Spleen (tissue), 11 donors: Measurements from ENCODE around the gene PSMD10. TPM values are rescaled to one million over a fixed set of nuclear protein-coding genes. Genes with fewer than 3 reads are reported as not detected.

Source experiments
- DNase-seq: peaks from one replicate; pipeline ENCODE4 v3.0.0-alpha.2; 2020
- H3K27ac ChIP-seq, 8 donors: fragments of 200-600 bp; sonication (generic) in 7 of 8; 1 replicate in 4 of 8; 2 replicates in 4 of 8; pipeline versions ENCODE4 v1.5.0 to v1.8.0; 2016 to 2021; ENCODE audit warnings: inconsistent platforms in 4 of 8, mild to moderate bottlenecking in 4 of 8, moderate library complexity in 1 of 8
- H3K27me3 ChIP-seq, 7 donors: fragments of 200-600 bp; sonication (generic) in 6 of 7; replicated peaks in 1 of 7; 1 replicate in 4 of 7; 2 replicates in 3 of 7; pipeline versions ENCODE4 v1.5.0 to v1.8.0; 2016 to 2021; ENCODE audit warnings: inconsistent platforms in 3 of 7, mild to moderate bottlenecking in 1 of 7
- H3K36me3 ChIP-seq, 6 donors: fragments of 200-600 bp; sonication (generic) in 5 of 6; 1 replicate in 4 of 6; 2 replicates in 2 of 6; pipeline versions ENCODE4 v1.5.0 to v1.8.0; 2016 to 2021; ENCODE audit warnings: inconsistent platforms in 2 of 6
- H3K4me1 ChIP-seq, 6 donors: fragments of 200-600 bp; sonication (generic) in 5 of 6; 1 replicate in 3 of 6; 2 replicates in 3 of 6; pipeline versions ENCODE4 v1.5.0 to v1.8.0; 2016 to 2021; ENCODE audit warnings: inconsistent platforms in 3 of 6
- H3K4me3 ChIP-seq, 8 donors: fragments of 200-600 bp; sonication (generic) in 7 of 8; 1 replicate in 4 of 8; 2 replicates in 4 of 8; pipeline versions ENCODE4 v1.5.0 to v1.8.0; 2016 to 2021; ENCODE audit warnings: inconsistent platforms in 4 of 8, mild to moderate bottlenecking in 4 of 8, moderate library complexity in 2 of 8
- H3K9me3 ChIP-seq, 8 donors: fragments of 200-600 bp; sonication (generic) in 7 of 8; 1 replicate in 4 of 8; 2 replicates in 4 of 8; pipeline versions ENCODE4 v1.5.0 to v1.8.0; 2016 to 2021; ENCODE audit warnings: inconsistent platforms in 4 of 8
- CTCF ChIP-seq, 11 experiments: fragments of 200-600 bp in 7 of 11; fragments of 450-650 bp in 4 of 11; sonication (generic) in 4 of 11; IDR thresholded peaks in 8 of 11; conservative IDR thresholded peaks in 3 of 11; 1 replicate in 7 of 11; 2 replicates in 4 of 11; pipeline versions ENCODE4 v1.4.0 to v1.8.0; 2016 to 2021; ENCODE audit warnings: antibody characterized with exemption in 11 of 11, inconsistent platforms in 4 of 11, mild to moderate bottlenecking in 1 of 11
- POLR2A ChIP-seq, 3 donors: fragments of 450-650 bp; IDR thresholded peaks; one replicate each; pipeline ENCODE4 v1.5.1; 2017; ENCODE audit warnings: antibody characterized with exemption in 3 of 3, mild to moderate bottlenecking in 1 of 3
- POLR2AphosphoS5 ChIP-seq, 3 donors: sonication (generic); formaldehyde crosslinking; IDR thresholded peaks; one replicate each; pipeline ENCODE4 v1.5.1; 2017; ENCODE audit warnings: antibody characterized with exemption in 3 of 3
- WGBS, 5 donors: extraction: QIAGEN DNeasy Blood & Tissue Kit in 3 of 5; methylation state at CpG; one replicate each; pipeline versions ENCODE4 v1.1.5 to v1.1.7; 2013 to 2018; 5-methylcytosine and 5-hydroxymethylcytosine counted together
- intact Hi-C: fragments of 100-400 bp; cut with DNase I; formaldehyde crosslinking; loops from one replicate; pipeline ENCODE4 v1.15.0; 2023; ENCODE audit warnings: low total_unique reads
- polyA plus RNA-seq, 3 donors: library from polyadenylated mRNA; stranded (reverse); fragments of 200-250 nt; gene quantifications; one replicate each; pipeline ENCODE4 v1.2.1, GENCODE V29; 2013
- total RNA-seq, 7 donors: library from RNA; depleted of rRNA in 3 of 7; stranded (reverse); fragments of >200 nt in 3 of 7; fragmentation: NEBNext Ultra II Directional in 4 of 7; extraction: Animal tissue kit (Norgen Biotek cat#: 25700) in 4 of 7; gene quantifications; one replicate each; pipeline versions ENCODE4 v1.1.0 to v1.2.1, GENCODE V29; 2016 to 2021
- donor health status: healthy with polysubstance abuse.
- donor health status: DM: no; HTN: no; CAD: no; lungs with moderate emphysema.
- donor health status: DM: no; HTN: no; CAD: no.
- donor health status: Bipolar disorder and iron deficiency.
- donor health status: healthy.
- donor health status: DM: no; HTN: no; CAD: no.
- donor health status: DM: yes; HTN: yes; CAD: no.

PSMD10 gene
- total and polyA plus RNA-seq, 10 donors, result 26.7 to 41.2 (median 30.6) TPM

GRCh38 chrX:108132876-108133275 lies 41.5 kb upstream of the PSMD10 start:
- TF ChIP-seq POLR2AphosphoS5 (IDR thresholded peaks at IDR 0.05) (no peak), POLR2A (IDR thresholded peaks at IDR 0.05) (no peak), CTCF (IDR thresholded peaks at IDR 0.05 in 8 of 11, conservative IDR thresholded peaks at IDR 0.05 in 3 of 11) (no peak)
- Histone ChIP-seq H3K4me1 (no peaks in the 10 kb centered on the region), H3K27me3 (no peaks in the 10 kb centered on the region), H3K9me3 (no peaks in the 10 kb centered on the region), H3K27ac (no peak overlapping the region), H3K4me3 (no peak overlapping the region), H3K36me3 (peaks cover 0 to 84% (median 4%) of the 10 kb centered on the region in 6 donors)
- WGBS, 5 donors, result 83 to 98% (median 92%) methylated on average over 2 of the region's 2 CpGs
- no peak for DNase-seq
- intact Hi-C loops, result no loop called here

- intact Hi-C loops, result no loop called here
- Histone ChIP-seq H3K9me3 (no peaks in the 10 kb centered on the region), H3K36me3 (peaks cover 0 to 84% (median 4%) of the 10 kb centered on the region in 6 donors), H3K4me3 (no peak overlapping the region), H3K27ac (no peak overlapping the region), H3K27me3 (no peaks in the 10 kb centered on the region), H3K4me1 (no peaks in the 10 kb centered on the region)
- TF ChIP-seq POLR2AphosphoS5 (IDR thresholded peaks at IDR 0.05), result no peak
- TF ChIP-seq POLR2A (IDR thresholded peaks at IDR 0.05), result no peak
- TF ChIP-seq CTCF (IDR thresholded peaks at IDR 0.05 in 8 of 11, conservative IDR thresholded peaks at IDR 0.05 in 3 of 11), result no peak
- no peak for DNase-seq
- WGBS, 5 donors, result 82 to 98% (median 92%) methylated on average over 8 of the region's 8 CpGs
These were observed 40.7 kb upstream of the PSMD10 start for GRCh38 chrX:108132034-108132433.

GRCh38 chrX:108131471-108131870 lies 40.1 kb upstream of the PSMD10 start:
- no peak for DNase-seq
- no peak overlapping the region for H3K27ac ChIP-seq
- intact Hi-C loops, result no loop called here
- H3K36me3 ChIP-seq, result peaks cover 0 to 84% (median 4%) of the 10 kb centered on the region in 6 donors
- no peaks in the 10 kb centered on the region for H3K27me3 ChIP-seq
- H3K4me3 ChIP-seq, result no peak overlapping the region
- no peaks in the 10 kb centered on the region for H3K4me1 ChIP-seq
- WGBS, 5 donors, result 55 to 67% (median 57%) methylated on average over 2 of the region's 2 CpGs
- no peak for TF ChIP-seq POLR2A (IDR thresholded peaks at IDR 0.05)
- no peaks in the 10 kb centered on the region for H3K9me3 ChIP-seq

GRCh38 chrX:108130889-108131288 lies 39.5 kb upstream of the PSMD10 start:
- H3K4me1 ChIP-seq, result no peaks in the 10 kb centered on the region
- no peak overlapping the region for H3K4me3 ChIP-seq
- 80 to 100% (median 85%) methylated on average over 1 of the region's 1 CpG for WGBS, 5 donors
- TF ChIP-seq POLR2AphosphoS5 (IDR thresholded peaks at IDR 0.05) (no peak), POLR2A (IDR thresholded peaks at IDR 0.05) (no peak), CTCF (IDR thresholded peaks at IDR 0.05 in 8 of 11, conservative IDR thresholded peaks at IDR 0.05 in 3 of 11) (no peak)
- no peak overlapping the region for H3K27ac ChIP-seq
- H3K9me3 ChIP-seq, result no peaks in the 10 kb centered on the region
- peaks cover 0 to 82% (median 4%) of the 10 kb centered on the region in 6 donors for H3K36me3 ChIP-seq
- DNase-seq, result no peak
- intact Hi-C loops, result no loop called here
- no peaks in the 10 kb centered on the region for H3K27me3 ChIP-seq

- H3K27ac ChIP-seq, result no peak overlapping the region
- H3K4me3 ChIP-seq, result no peak overlapping the region
- H3K4me1 ChIP-seq, result no peaks in the 10 kb centered on the region
- H3K9me3 ChIP-seq, result no peaks in the 10 kb centered on the region
- 71 to 90% (median 73%) methylated on average over 4 of the region's 4 CpGs for WGBS, 5 donors
- peaks cover 0 to 47% (median 4%) of the 10 kb centered on the region in 6 donors for H3K36me3 ChIP-seq
- no peaks in the 10 kb centered on the region for H3K27me3 ChIP-seq
- TF ChIP-seq CTCF (IDR thresholded peaks at IDR 0.05 in 8 of 11, conservative IDR thresholded peaks at IDR 0.05 in 3 of 11) (no peak), POLR2AphosphoS5 (IDR thresholded peaks at IDR 0.05) (no peak), POLR2A (IDR thresholded peaks at IDR 0.05) (no peak)
- no peak for DNase-seq
- intact Hi-C loops, result no loop called here
These were observed 35.8 kb upstream of the PSMD10 start for GRCh38 chrX:108127152-108127551.
